Measurements from ENCODE around the gene CCDC60.

The CCDC60 gene

GRCh38 chr12:119574255-119574654 is 239.7 kb downstream of the CCDC60 start:
- Histone ChIP-seq H3K9me3 (ENCODE audit: severe bottlenecking) (no peaks in the 10 kb centered on the region), H3K27me3 (ENCODE audit: insufficient read depth, low read depth, severe bottlenecking) (no peaks in the 10 kb centered on the region), H3K27ac (no peak overlapping the region), H3K4me3 (ENCODE audit: low read depth, low read length) (no peak overlapping the region), H3K36me3 (no peaks in the 10 kb centered on the region)
- no peak for TF ChIP-seq CTCF (IDR thresholded peaks at IDR 0.05; ENCODE audit: low read depth, low read length)
- DNase-seq, result no peak

- no peaks in the 10 kb centered on the region for H3K27me3 ChIP-seq (ENCODE audit: insufficient read depth, low read depth, severe bottlenecking)
- no peak overlapping the region for H3K27ac ChIP-seq
- no peaks in the 10 kb centered on the region for H3K36me3 ChIP-seq
- no peak for DNase-seq
- no peak for TF ChIP-seq CTCF (IDR thresholded peaks at IDR 0.05; ENCODE audit: low read depth, low read length)
- H3K4me3 ChIP-seq (ENCODE audit: low read depth, low read length), result no peak overlapping the region
- no peaks in the 10 kb centered on the region for H3K9me3 ChIP-seq (ENCODE audit: severe bottlenecking)
Observed at GRCh38 chr12:119576118-119576810, 241.7 kb downstream of the CCDC60 start.

- Histone ChIP-seq H3K36me3 (no peaks in the 10 kb centered on the region), H3K9me3 (ENCODE audit: severe bottlenecking) (no peaks in the 10 kb centered on the region), H3K4me3 (ENCODE audit: low read depth, low read length) (no peak overlapping the region), H3K27me3 (ENCODE audit: insufficient read depth, low read depth, severe bottlenecking) (no peaks in the 10 kb centered on the region), H3K27ac (no peak overlapping the region)
- no peak for TF ChIP-seq CTCF (IDR thresholded peaks at IDR 0.05; ENCODE audit: low read depth, low read length)
- DNase-seq, result no peak
Observed at GRCh38 chr12:119576915-119577314, 242.4 kb downstream of the CCDC60 start.

GRCh38 chr12:119578112-119578511 is 243.6 kb downstream of the CCDC60 start:
- Histone ChIP-seq H3K9me3 (ENCODE audit: severe bottlenecking) (no peaks in the 10 kb centered on the region), H3K27me3 (ENCODE audit: insufficient read depth, low read depth, severe bottlenecking) (no peaks in the 10 kb centered on the region), H3K36me3 (no peaks in the 10 kb centered on the region), H3K27ac (no peak overlapping the region), H3K4me3 (ENCODE audit: low read depth, low read length) (no peak overlapping the region)
- DNase-seq, result no peak
- TF ChIP-seq CTCF (IDR thresholded peaks at IDR 0.05; ENCODE audit: low read depth, low read length), result no peak

GRCh38 chr12:119589097-119589496 is 254.6 kb downstream of the CCDC60 start:
- peaks cover 10% of the 10 kb centered on the region for H3K27me3 ChIP-seq (ENCODE audit: insufficient read depth, low read depth, severe bottlenecking)
- no peaks in the 10 kb centered on the region for H3K9me3 ChIP-seq (ENCODE audit: severe bottlenecking)
- no peak for TF ChIP-seq CTCF (IDR thresholded peaks at IDR 0.05; ENCODE audit: low read depth, low read length)
- H3K4me3 ChIP-seq (ENCODE audit: low read depth, low read length), result no peak overlapping the region
- H3K27ac ChIP-seq, result no peak overlapping the region
- H3K36me3 ChIP-seq, result no peaks in the 10 kb centered on the region
- no peak for DNase-seq

- TF ChIP-seq CTCF (IDR thresholded peaks at IDR 0.05; ENCODE audit: low read depth, low read length), result no peak
- no peak for DNase-seq
- Histone ChIP-seq H3K27me3 (ENCODE audit: insufficient read depth, low read depth, severe bottlenecking) (peaks cover 12% of the 10 kb centered on the region), H3K9me3 (ENCODE audit: severe bottlenecking) (no peaks in the 10 kb centered on the region), H3K36me3 (no peaks in the 10 kb centered on the region), H3K27ac (no peak overlapping the region), H3K4me3 (ENCODE audit: low read depth, low read length) (no peak overlapping the region)
Observed at GRCh38 chr12:119589634-119590033, 255.1 kb downstream of the CCDC60 start.

All from WERI-Rb-1 (cell line).